Measurements from ENCODE around the gene GZMA.
"Not testable (repeated sequence)": the region's sequence is repeated elsewhere in the genome, so short reads cannot be mapped to it uniquely, and the experiment has no call there.

The GZMA gene

DNA sequence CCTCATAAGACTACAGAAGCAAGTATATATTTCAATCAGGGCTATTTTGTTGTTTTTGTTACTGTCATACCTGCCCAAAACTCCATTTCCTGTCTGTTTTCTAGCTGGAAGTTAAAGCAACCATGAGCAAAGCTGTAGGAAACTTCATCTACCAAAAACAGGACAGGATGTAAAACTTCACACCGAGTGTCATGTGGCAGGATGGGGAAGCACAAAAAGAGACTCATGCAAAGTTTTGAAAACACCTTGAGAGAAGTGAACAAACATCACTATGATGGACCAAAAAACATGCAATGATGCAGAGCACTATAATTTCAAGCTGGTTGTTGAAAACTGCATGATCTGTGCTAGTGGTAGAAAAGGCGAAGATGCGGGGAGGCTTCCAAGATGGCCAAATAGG lies 6.3 kb upstream of the GZMA start:
- no peak for DNase-seq (ENCODE audit: low read depth)
- TF ChIP-seq, protein P1, sequence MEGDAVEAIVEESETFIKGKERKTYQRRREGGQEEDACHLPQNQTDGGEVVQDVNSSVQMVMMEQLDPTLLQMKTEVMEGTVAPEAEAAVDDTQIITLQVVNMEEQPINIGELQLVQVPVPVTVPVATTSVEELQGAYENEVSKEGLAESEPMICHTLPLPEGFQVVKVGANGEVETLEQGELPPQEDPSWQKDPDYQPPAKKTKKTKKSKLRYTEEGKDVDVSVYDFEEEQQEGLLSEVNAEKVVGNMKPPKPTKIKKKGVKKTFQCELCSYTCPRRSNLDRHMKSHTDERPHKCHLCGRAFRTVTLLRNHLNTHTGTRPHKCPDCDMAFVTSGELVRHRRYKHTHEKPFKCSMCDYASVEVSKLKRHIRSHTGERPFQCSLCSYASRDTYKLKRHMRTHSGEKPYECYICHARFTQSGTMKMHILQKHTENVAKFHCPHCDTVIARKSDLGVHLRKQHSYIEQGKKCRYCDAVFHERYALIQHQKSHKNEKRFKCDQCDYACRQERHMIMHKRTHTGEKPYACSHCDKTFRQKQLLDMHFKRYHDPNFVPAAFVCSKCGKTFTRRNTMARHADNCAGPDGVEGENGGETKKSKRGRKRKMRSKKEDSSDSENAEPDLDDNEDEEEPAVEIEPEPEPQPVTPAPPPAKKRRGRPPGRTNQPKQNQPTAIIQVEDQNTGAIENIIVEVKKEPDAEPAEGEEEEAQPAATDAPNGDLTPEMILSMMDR (IDR thresholded peaks at IDR 0.05; ENCODE audit: insufficient read depth, low read depth, low read length, missing control alignments), result no peak
- H3K4me3 ChIP-seq (ENCODE audit: low read length), result no peak overlapping the region

GRCh38 chr5:55096861-55097260 lies 5.6 kb upstream of the GZMA start:
- no peak overlapping the region for H3K4me3 ChIP-seq (ENCODE audit: low read length)
- TF ChIP-seq, protein P1 (IDR thresholded peaks at IDR 0.05; ENCODE audit: insufficient read depth, low read depth, low read length, missing control alignments), result no peak
- peak; percentile 5 for DNase-seq (ENCODE audit: low read depth)

DNA sequence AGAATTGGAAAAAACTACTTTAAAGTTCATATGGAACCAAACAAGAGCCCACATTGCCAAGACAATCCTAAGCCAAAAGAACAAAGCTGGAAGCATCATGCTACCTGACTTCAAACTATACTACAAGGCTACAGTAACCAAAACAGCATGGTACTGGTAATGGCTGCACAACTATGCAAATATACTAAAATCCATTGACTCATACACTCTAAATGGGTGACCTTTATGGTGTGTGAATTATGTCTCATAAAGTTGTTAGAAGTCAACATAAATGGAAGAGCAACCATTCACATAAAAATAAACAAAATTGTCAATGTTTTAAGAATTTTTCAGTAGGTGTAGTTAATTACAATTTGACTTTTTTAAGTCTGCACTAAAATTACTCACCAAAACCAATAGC lies 1.3 kb upstream of the GZMA start:
- DNase-seq (ENCODE audit: low read depth); H3K4me3 ChIP-seq (ENCODE audit: low read length): not testable (repeated sequence)

GRCh38 chr5:55101556-55102276 lies 730 bp upstream of the GZMA start:
- DNase-seq (ENCODE audit: low read depth), result no peak
- no peak overlapping the region for H3K4me3 ChIP-seq (ENCODE audit: low read length)

GRCh38 chr5:55104036-55104772 lies 1.8 kb downstream of the GZMA start:
- no peak for DNase-seq (ENCODE audit: low read depth)
- no peak overlapping the region for H3K4me3 ChIP-seq (ENCODE audit: low read length)
- TF ChIP-seq, protein P1 (IDR thresholded peaks at IDR 0.05; ENCODE audit: insufficient read depth, low read depth, low read length, missing control alignments), result no peak

More at GRCh38 chr5:55101556-55102276, 730 bp upstream of the GZMA start:
- TF ChIP-seq, protein P1 (IDR thresholded peaks at IDR 0.05; ENCODE audit: insufficient read depth, low read depth, low read length, missing control alignments), result no peak

- DNase-seq (ENCODE audit: low read depth), result no peak
- no peak overlapping the region for H3K4me3 ChIP-seq (ENCODE audit: low read length)
- TF ChIP-seq, protein P1 (IDR thresholded peaks at IDR 0.05; ENCODE audit: insufficient read depth, low read depth, low read length, missing control alignments), result no peak
Observed at GRCh38 chr5:55104946-55105701, 2.7 kb downstream of the GZMA start.

DNA sequence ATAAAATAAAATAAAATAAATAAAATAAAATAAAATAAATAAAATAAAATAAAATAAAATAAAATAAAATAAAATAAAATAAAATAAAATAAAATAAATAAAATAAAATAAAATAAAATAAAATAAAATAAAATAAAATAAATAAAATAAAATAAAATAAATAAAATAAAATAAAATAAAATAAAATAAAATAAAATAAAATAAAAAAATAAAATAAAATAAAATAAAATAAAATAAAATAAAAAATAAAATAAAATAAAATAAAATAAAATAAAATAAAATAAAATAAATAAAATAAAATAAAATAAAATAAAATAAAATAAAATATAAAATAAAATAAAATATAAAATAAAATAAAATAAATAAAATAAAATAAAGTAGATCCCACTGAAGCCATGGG lies 3.5 kb downstream of the GZMA start:
- not testable (repeated sequence) for H3K4me3 ChIP-seq (ENCODE audit: low read length); DNase-seq (ENCODE audit: low read depth)

Measured in epithelial cell of esophagus (primary cell).